GM18870 (cell line): ENCODE data around the gene BRAF.
"Not testable (repeated sequence)": the region's sequence is repeated elsewhere in the genome, so short reads cannot be mapped to it uniquely, and the experiment has no call there.

Experiments
- ATAC-seq: cut with Tn5 transposase; IDR thresholded peaks from one replicate; pipeline ENCODE4 v1.9.1; 2021; ENCODE audit warnings: moderate library complexity; ENCODE audit not compliant: unreplicated experiment

The BRAF gene

GRCh38 chr7:140719721-140720120 is 205.0 kb downstream of the BRAF start:
- no peak for ATAC-seq

DNA sequence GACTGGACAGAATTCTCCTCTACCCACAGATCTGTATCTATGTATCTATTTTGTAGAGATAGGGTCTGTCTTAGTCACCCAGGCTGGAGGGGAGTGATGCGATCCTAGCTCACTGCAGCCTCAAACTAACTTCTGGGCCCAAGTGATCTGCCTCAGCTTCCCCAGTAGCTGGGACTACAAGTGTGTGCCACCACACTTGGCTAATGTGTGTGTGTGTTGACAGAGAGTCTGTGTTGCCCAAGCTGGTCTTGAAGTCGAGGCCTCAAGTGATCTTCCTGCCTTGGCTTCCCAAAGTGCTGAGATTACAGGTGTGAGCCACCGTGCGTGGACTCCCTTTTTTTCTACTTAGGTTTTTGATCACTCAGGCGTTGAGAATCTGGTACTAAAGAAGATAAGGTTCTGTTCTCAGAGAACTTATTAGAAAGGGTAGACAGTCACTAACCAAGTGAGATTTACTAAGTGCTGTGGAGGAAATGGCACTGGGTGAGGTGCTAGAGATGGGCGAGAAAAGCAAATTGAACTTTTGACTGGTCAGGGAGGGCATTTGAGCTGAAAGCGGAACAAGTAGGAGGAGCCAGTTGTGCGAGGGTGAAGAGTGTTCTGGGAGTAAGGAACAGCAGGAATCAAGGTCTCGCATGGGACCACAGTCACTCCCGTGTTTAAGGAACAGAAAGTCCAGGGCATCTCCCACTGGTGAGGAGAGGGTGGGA is 210.2 kb downstream of the BRAF start:
- ATAC-seq: no peak

GRCh38 chr7:140712392-140712791 is 212.3 kb downstream of the BRAF start:
- ATAC-seq: not testable (repeated sequence)

DNA sequence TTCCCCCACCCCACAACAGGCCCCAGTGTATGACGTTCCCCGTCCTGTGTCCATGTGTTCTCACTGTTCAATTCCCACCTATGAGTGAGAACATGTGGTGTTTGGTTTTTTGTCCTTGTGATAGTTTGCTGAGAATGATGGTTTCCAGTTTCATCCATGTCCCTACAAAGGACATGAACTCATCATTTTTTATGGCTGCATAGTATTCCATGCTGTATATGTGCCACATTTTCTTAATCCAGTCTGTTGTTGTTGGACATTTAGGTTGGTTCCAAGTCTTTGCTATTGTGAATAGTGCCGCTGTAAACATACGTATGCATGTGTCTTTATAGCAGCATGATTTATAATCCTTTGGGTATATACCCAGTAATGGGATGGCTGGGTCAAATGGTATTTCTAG is 216.0 kb downstream of the BRAF start:
- not testable (repeated sequence) for ATAC-seq

GRCh38 chr7:140707132-140707531 is 217.6 kb downstream of the BRAF start:
- no peak for ATAC-seq

GRCh38 chr7:140704205-140704604 is 220.5 kb downstream of the BRAF start:
- no peak for ATAC-seq

DNA sequence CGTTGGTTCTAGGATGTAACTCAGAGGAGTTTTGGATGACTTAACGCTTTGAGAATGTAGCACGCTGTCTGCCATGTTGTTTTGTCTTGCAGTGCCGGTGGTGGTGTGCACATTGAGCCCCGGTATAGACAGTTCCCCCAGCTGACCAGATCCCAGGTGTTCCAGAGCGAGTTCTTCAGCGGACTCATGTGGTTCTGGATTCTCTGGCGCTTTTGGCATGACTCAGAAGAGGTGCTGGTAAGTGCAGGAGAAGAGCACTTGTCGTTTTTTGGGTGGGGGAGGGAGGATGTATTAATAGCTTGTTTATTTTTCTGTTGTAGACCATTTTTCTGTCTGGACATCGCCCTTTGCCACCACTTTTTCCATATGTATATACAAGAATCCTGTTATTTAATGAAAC is 222.0 kb downstream of the BRAF start:
- ATAC-seq: no peak

- ATAC-seq: no peak
Observed at GRCh38 chr7:140698477-140698876, 226.3 kb downstream of the BRAF start.

GRCh38 chr7:140697447-140698143 is 227.1 kb downstream of the BRAF start:
- ATAC-seq: no peak

- ATAC-seq: peak; percentile 79
Observed at GRCh38 chr7:140696680-140697446, 227.9 kb downstream of the BRAF start, which contains the start of gene NDUFB2. TSS of gene NDUFB2 (plus strand) at chr7:140696708. CDS start at chr7:140696745, 37 bp downstream.

GRCh38 chr7:140696024-140696679 is 228.6 kb downstream of the BRAF start:
- ATAC-seq: no peak

DNA sequence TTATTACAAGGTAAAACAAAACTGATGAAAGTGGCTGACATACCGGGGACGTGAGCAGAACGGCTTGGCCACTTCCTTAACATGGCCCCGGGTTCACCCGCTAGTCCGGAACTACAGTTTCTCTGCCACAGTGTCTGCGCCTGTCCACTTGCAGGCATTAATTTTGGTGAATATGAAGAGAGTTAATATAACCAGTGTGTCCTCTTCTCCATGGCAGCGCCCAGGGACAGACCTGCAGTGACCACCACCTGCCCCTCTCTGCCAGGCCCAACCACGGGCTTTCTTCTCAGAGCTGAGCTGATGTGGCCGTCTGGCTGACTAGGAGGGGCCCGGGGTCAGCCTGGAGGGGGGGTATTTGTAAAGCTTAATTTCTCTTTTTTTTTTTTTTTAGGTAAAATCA is 229.3 kb downstream of the BRAF start:
- ATAC-seq: no peak

GRCh38 chr7:140694592-140694991 is 230.1 kb downstream of the BRAF start:
- ATAC-seq: no peak

GRCh38 chr7:140693849-140694248 is 230.9 kb downstream of the BRAF start:
- ATAC-seq: not testable (repeated sequence)

- no peak for ATAC-seq
Observed at GRCh38 chr7:140691376-140692045, 233.2 kb downstream of the BRAF start.

DNA sequence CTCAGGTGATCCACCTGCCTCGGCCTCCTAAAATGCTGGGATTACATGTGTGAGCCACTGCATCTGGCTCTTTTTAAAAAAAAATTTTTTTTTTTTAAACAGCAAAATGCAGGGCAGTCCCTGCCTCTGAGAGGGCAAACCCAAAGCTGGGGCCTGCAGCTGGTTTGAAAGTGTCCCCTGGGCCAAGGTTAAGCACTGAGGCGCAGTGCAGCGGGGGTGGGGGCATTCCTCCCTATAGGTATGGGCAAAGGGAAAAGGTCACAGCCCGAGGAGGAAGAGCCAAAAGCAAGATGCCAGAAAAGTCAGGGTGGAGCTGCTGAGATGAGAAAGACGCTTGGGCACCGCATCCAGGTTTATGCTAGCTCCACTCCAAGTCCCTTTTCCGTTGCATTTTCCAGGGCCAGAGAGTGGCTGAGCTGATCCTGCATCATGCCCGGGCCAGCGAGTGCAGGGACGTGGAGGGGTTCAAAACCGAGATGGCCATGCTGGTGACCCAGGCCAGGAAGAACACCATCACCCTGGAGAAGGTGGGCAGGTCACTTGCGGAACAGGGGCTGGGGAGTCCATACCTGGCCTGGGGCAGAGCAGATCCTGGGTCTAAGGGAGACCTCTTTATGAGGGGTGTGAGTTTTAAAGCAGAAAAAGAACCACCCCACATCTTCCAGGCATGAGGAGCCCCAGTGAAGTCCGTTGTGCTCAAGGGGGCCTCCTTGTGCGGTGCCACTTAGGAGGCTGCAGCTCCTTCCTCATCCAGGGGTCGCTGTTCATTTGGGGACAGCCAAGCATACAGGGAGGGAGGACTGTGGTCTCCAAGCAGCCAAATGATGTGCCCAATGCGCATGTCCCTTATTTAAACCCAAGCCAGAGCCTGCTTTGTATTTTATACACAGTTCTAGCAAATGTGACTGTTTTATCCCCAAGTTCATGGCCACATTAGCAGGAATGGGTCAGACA is 235.3 kb downstream of the BRAF start:
- no peak for ATAC-seq

DNA sequence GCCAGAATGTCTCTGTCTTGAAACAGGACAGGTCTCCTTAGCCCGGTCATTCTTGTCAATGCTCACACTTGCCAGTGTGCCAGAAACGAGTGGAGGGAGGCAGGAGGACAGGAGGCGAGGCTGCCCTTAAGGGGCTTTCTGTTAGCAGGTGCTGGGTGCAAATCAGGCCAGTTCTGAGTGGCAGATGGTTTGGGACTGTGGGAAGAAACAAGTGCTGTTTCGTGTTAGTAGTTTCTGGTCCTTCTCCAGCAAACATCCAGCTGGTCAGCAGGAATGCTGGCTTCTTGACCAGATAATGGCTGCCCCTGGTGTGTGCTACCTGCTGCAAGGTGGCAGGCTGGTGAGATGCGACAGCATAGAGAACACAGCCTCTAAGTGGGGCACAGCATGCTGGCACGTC is 236.4 kb downstream of the BRAF start:
- no peak for ATAC-seq

DNA sequence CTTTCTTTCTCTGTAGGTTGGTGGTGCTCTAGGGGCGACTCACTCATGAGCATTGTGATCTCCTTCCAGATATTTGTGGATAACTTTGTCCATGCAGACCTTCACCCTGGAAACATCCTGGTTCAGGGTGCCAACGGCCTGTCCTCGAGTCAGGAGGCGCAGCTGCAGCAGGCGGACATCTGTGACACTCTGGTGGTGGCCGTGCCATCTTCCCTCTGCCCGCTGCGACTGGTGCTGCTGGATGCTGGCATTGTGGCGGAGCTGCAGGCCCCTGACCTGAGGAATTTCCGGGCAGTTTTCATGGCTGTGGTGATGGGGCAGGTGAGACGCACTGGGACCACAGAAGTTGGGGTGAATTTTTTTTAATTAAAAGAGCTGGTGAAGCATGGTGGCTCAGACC is 237.8 kb downstream of the BRAF start:
- no peak for ATAC-seq

DNA sequence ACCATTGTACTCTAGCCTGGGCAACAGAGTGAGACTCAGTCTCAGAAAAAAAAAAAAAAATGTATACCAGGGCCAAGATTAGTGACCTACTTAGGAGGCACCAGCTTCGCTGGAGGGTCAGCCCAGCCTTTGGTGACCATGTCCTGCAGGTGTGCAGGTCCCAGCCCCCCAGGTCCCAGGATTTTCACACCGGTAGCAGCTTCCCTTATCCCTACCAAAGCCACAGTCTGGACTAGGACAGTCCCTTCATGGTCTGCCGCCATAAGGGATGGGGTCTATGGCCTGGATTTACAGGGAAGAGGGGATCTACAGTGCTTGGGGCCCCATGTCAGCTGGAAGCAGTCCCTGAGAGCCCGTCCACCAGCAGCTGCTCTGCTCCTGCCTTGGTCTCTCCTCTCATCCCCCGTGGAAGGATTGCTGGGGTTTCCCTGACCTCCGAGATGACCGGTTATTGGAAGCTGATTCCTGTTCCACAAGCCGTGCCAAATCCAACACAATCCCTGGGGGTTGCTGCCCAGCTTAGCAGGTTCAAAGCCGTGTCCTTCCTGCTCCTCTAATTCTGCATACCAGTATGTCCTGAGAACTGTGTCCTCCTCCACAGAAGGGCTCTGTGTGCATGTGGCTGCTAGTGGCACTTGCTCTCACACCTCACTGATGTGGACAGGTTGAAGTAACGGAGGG is 239.2 kb downstream of the BRAF start:
- no peak for ATAC-seq
